Naive thymus-derived CD8-positive, alpha-beta T cell (primary cell): ENCODE data around the gene IL17RB. TPM values are rescaled to one million over a fixed set of nuclear protein-coding genes. Genes with fewer than 3 reads are reported as not detected.

Experiments
- ATAC-seq, 2 donors: fragments of 150-1000 bp; cut with Tn5 transposase in 1 of 2; sonication (Bioruptor Pico), chemical (Tn5 transposase) in 1 of 2; 1 replicate in 1 of 2; 2 replicates in 1 of 2; pipeline ENCODE4 v1.10.0; 2021; ENCODE audit warnings: mild to moderate bottlenecking in 2 of 2, moderate library complexity in 2 of 2
- POLR2A ChIA-PET: fragments of 350-600 bp; sonication (Branson Sonifier 250); formaldehyde crosslinking; loops from one replicate; lab custom pipeline; 2021; ENCODE audit warnings: antibody characterized with exemption; lab: Charles Lee
- DNase-seq, 10 donors: peaks; one replicate each; pipeline versions ENCODE4 v3.0.0 to v3.0.0-alpha.2; 2020 to 2022
- H3K27ac Mint-ChIP-seq, 10 donors: one replicate each; pipeline ENCODE4 v1.8.0; 2020 to 2022; ENCODE audit warnings: mild to moderate bottlenecking in 10 of 10, mixed read lengths in 10 of 10, moderate library complexity in 4 of 10, inconsistent platforms in 1 of 10
- H3K27me3 Mint-ChIP-seq, 5 donors: one replicate each; pipeline ENCODE4 v1.8.0; 2021 to 2022; ENCODE audit warnings: mixed read lengths in 5 of 5
- H3K36me3 Mint-ChIP-seq, 3 donors: one replicate each; pipeline ENCODE4 v1.8.0; 2020 to 2022; ENCODE audit warnings: mixed read lengths in 3 of 3, mild to moderate bottlenecking in 2 of 3, inconsistent platforms in 1 of 3
- H3K4me1 Mint-ChIP-seq, 4 donors: one replicate each; pipeline ENCODE4 v1.8.0; 2021 to 2022; ENCODE audit warnings: mixed read lengths in 4 of 4
- H3K4me3 Mint-ChIP-seq, 10 donors: one replicate each; pipeline ENCODE4 v1.8.0; 2020 to 2022; ENCODE audit warnings: mild to moderate bottlenecking in 10 of 10, mixed read lengths in 10 of 10, moderate library complexity in 6 of 10, inconsistent platforms in 1 of 10
- H3K9me3 Mint-ChIP-seq, 9 donors: one replicate each; pipeline ENCODE4 v1.8.0; 2020 to 2022; ENCODE audit warnings: mixed read lengths in 9 of 9, mild to moderate bottlenecking in 3 of 9, inconsistent platforms in 1 of 9, moderate library complexity in 1 of 9
- polyA plus RNA-seq, 3 donors: library from polyadenylated mRNA; unstranded; fragments of 300-500 nt; fragmentation: Illumina TruSeq; gene quantifications; one replicate each; pipeline ENCODE4 v1.2.3, GENCODE V29; 2021
- total RNA-seq, 8 experiments: library from RNA in 2 of 8; stranded (reverse) in 2 of 8; gene quantifications; one replicate each; pipeline ENCODE4 v1.2.3 and lab custom pipeline; 2021 to 2026

Gene IL17RB
- total and polyA plus RNA-seq, 5 experiments from 2014 or later = 0.30 to 0.50 (median 0.49) TPM; not detected in 2

GRCh38 chr3:53826048-53826447 lies 20.3 kb upstream of the IL17RB start:
- no peak overlapping the region for H3K4me3 Mint-ChIP-seq
- no peaks in the 10 kb centered on the region for H3K9me3 Mint-ChIP-seq
- POLR2A ChIA-PET = no interaction called here
- ATAC-seq (no peak), DNase-seq (no peak)
- H3K4me1 Mint-ChIP-seq = no peaks in the 10 kb centered on the region
- peaks cover 0 to 3% (median 0%) of the 10 kb centered on the region in 5 donors for H3K27me3 Mint-ChIP-seq
- no peak overlapping the region for H3K27ac Mint-ChIP-seq
- H3K36me3 Mint-ChIP-seq = no peaks in the 10 kb centered on the region

GRCh38 chr3:53828581-53828980 lies 17.8 kb upstream of the IL17RB start:
- H3K27me3 Mint-ChIP-seq = peaks cover 0 to 3% (median 0%) of the 10 kb centered on the region in 5 donors
- H3K27ac Mint-ChIP-seq = no peak overlapping the region
- DNase-seq (no peak), ATAC-seq (no peak)
- POLR2A ChIA-PET = no interaction called here
- H3K9me3 Mint-ChIP-seq = no peaks in the 10 kb centered on the region
- no peaks in the 10 kb centered on the region for H3K36me3 Mint-ChIP-seq
- H3K4me3 Mint-ChIP-seq = no peak overlapping the region
- peaks cover 0 to 2% (median 0%) of the 10 kb centered on the region in 4 donors for H3K4me1 Mint-ChIP-seq

GRCh38 chr3:53829605-53830004 lies 16.8 kb upstream of the IL17RB start:
- Mint-ChIP-seq H3K4me1 (peaks cover 0 to 2% (median 0%) of the 10 kb centered on the region in 4 donors), H3K27ac (no peak overlapping the region), H3K4me3 (no peak overlapping the region), H3K9me3 (no peaks in the 10 kb centered on the region), H3K36me3 (no peaks in the 10 kb centered on the region), H3K27me3 (peaks cover 0 to 3% (median 0%) of the 10 kb centered on the region in 5 donors)
- DNase-seq (no peak), ATAC-seq (no peak)
- POLR2A ChIA-PET = no interaction called here

GRCh38 chr3:53830944-53831343 lies 15.4 kb upstream of the IL17RB start:
- H3K4me1 Mint-ChIP-seq = peaks cover 0 to 2% (median 0%) of the 10 kb centered on the region in 4 donors
- H3K9me3 Mint-ChIP-seq = no peaks in the 10 kb centered on the region
- no peak overlapping the region for H3K4me3 Mint-ChIP-seq
- ATAC-seq = no peak
- no peak for DNase-seq
- peak overlapping the region in 1 of 10 donors; percentile 63 for H3K27ac Mint-ChIP-seq
- no peaks in the 10 kb centered on the region for H3K36me3 Mint-ChIP-seq
- POLR2A ChIA-PET = no interaction called here
- peaks cover 0 to 2% (median 0%) of the 10 kb centered on the region in 5 donors for H3K27me3 Mint-ChIP-seq

- Mint-ChIP-seq H3K4me3 (no peak overlapping the region), H3K27ac (no peak overlapping the region), H3K9me3 (no peaks in the 10 kb centered on the region), H3K27me3 (peaks cover 0 to 4% (median 2%) of the 10 kb centered on the region in 5 donors), H3K4me1 (peaks cover 0 to 2% (median under 1%) of the 10 kb centered on the region in 4 donors), H3K36me3 (no peaks in the 10 kb centered on the region)
- no peak for DNase-seq
- ATAC-seq = no peak
- POLR2A ChIA-PET = no interaction called here
Observed at GRCh38 chr3:53833053-53833645, 13.2 kb upstream of the IL17RB start.

GRCh38 chr3:53833700-53834099 lies 12.7 kb upstream of the IL17RB start:
- no peak for ATAC-seq

GRCh38 chr3:53834429-53835095 lies 11.8 kb upstream of the IL17RB start:
- Mint-ChIP-seq H3K4me1 (peaks cover 0 to 2% (median under 1%) of the 10 kb centered on the region in 4 donors), H3K36me3 (no peaks in the 10 kb centered on the region), H3K27ac (peak overlapping the region in 1 of 10 donors; percentile 29), H3K27me3 (peaks cover 2 to 18% (median 3%) of the 10 kb centered on the region in 5 donors), H3K9me3 (no peaks in the 10 kb centered on the region), H3K4me3 (no peak overlapping the region)
- ATAC-seq = no peak
- POLR2A ChIA-PET = no interaction called here
- DNase-seq = no peak

More at GRCh38 chr3:53833700-53834099, 12.7 kb upstream of the IL17RB start:
- Mint-ChIP-seq H3K4me1 (peaks cover 0 to 2% (median under 1%) of the 10 kb centered on the region in 4 donors), H3K27ac (no peak overlapping the region), H3K9me3 (no peaks in the 10 kb centered on the region), H3K27me3 (peaks cover 0 to 10% (median 3%) of the 10 kb centered on the region in 5 donors), H3K36me3 (no peaks in the 10 kb centered on the region), H3K4me3 (no peak overlapping the region)
- POLR2A ChIA-PET = no interaction called here
- no peak for DNase-seq

- Mint-ChIP-seq H3K9me3 (no peaks in the 10 kb centered on the region), H3K4me1 (peaks cover 0 to 2% (median under 1%) of the 10 kb centered on the region in 4 donors), H3K36me3 (no peaks in the 10 kb centered on the region), H3K27ac (no peak overlapping the region), H3K4me3 (no peak overlapping the region), H3K27me3 (peaks cover 2 to 18% (median 6%) of the 10 kb centered on the region in 5 donors)
- POLR2A ChIA-PET = no interaction called here
- ATAC-seq = no peak
- DNase-seq = no peak
Observed at GRCh38 chr3:53835257-53835656, 11.1 kb upstream of the IL17RB start.

- no peaks in the 10 kb centered on the region for H3K36me3 Mint-ChIP-seq
- H3K27ac Mint-ChIP-seq = no peak overlapping the region
- POLR2A ChIA-PET = no interaction called here
- H3K4me3 Mint-ChIP-seq = no peak overlapping the region
- no peak for ATAC-seq
- H3K27me3 Mint-ChIP-seq = peaks cover 2 to 18% (median 6%) of the 10 kb centered on the region in 5 donors
- H3K9me3 Mint-ChIP-seq = no peaks in the 10 kb centered on the region
- peaks cover 0 to 2% (median under 1%) of the 10 kb centered on the region in 4 donors for H3K4me1 Mint-ChIP-seq
- no peak for DNase-seq
Observed at GRCh38 chr3:53836084-53836872, 10.1 kb upstream of the IL17RB start.

GRCh38 chr3:53837331-53837730 lies 9.0 kb upstream of the IL17RB start:
- H3K36me3 Mint-ChIP-seq = no peaks in the 10 kb centered on the region
- H3K27me3 Mint-ChIP-seq = peaks cover 2 to 19% (median 6%) of the 10 kb centered on the region in 5 donors
- H3K4me1 Mint-ChIP-seq = peaks cover 0 to 2% (median under 1%) of the 10 kb centered on the region in 4 donors
- H3K9me3 Mint-ChIP-seq = no peaks in the 10 kb centered on the region
- no peak overlapping the region for H3K4me3 Mint-ChIP-seq
- POLR2A ChIA-PET = interaction anchor here (0.6 kb wide), 1 partner anchor 10 kb away, joined by 5 read pairs; no protein-coding TSS in a partner anchor
- ATAC-seq (no peak), DNase-seq (no peak)
- H3K27ac Mint-ChIP-seq = no peak overlapping the region

GRCh38 chr3:53841296-53841695 lies 5.1 kb upstream of the IL17RB start:
- Mint-ChIP-seq H3K36me3 (no peaks in the 10 kb centered on the region), H3K27me3 (peaks cover 16 to 53% (median 26%) of the 10 kb centered on the region in 5 donors)

GRCh38 chr3:53842436-53843194 lies 3.8 kb upstream of the IL17RB start:
- no peaks in the 10 kb centered on the region for H3K9me3 Mint-ChIP-seq
- H3K4me1 Mint-ChIP-seq = peaks cover 1 to 10% (median 7%) of the 10 kb centered on the region in 4 donors
- H3K4me3 Mint-ChIP-seq = no peak overlapping the region
- H3K36me3 Mint-ChIP-seq = no peaks in the 10 kb centered on the region
- POLR2A ChIA-PET = interaction anchor here (0.6 kb wide), 1 partner anchor 482 kb away, joined by 3 read pairs; no protein-coding TSS in a partner anchor
- ATAC-seq = no peak
- no peak overlapping the region for H3K27ac Mint-ChIP-seq
- peaks cover 21 to 66% (median 33%) of the 10 kb centered on the region in 5 donors for H3K27me3 Mint-ChIP-seq
- DNase-seq = no peak

More at GRCh38 chr3:53841296-53841695, 5.1 kb upstream of the IL17RB start:
- peaks cover 0 to 5% (median 3%) of the 10 kb centered on the region in 4 donors for H3K4me1 Mint-ChIP-seq
- no peaks in the 10 kb centered on the region for H3K9me3 Mint-ChIP-seq
- ATAC-seq (no peak), DNase-seq (no peak)
- H3K27ac Mint-ChIP-seq = no peak overlapping the region
- H3K4me3 Mint-ChIP-seq = no peak overlapping the region
- POLR2A ChIA-PET = no interaction called here
